HEK293 (cell line): ENCODE data around the gene SUPT5H.

Experiments
- KLF17 ChIP-seq: fragments of 450-650 bp; formaldehyde crosslinking; IDR thresholded peaks from 2 replicates; pipeline ENCODE4 v1.5.1; 2016; ENCODE audit warnings: missing biosample characterization, missing genetic modification characterization
- SCRT2 ChIP-seq: fragments of 450-650 bp; formaldehyde crosslinking; IDR thresholded peaks from 2 replicates; pipeline ENCODE4 v1.5.1; 2016; ENCODE audit warnings: missing biosample characterization, missing genetic modification characterization
- SETDB1 ChIP-seq: IDR thresholded peaks from one replicate; pipeline ENCODE4 v1.6.1; 2017; ENCODE audit warnings: mild to moderate bottlenecking, low read length, moderate library complexity, mixed read lengths; ENCODE audit not compliant: insufficient read length
- YY2 ChIP-seq: fragments of 450-650 bp; formaldehyde crosslinking; IDR thresholded peaks from 2 replicates; pipeline ENCODE4 v1.5.1; 2016; ENCODE audit warnings: missing biosample characterization, missing genetic modification characterization
- ZBTB49 ChIP-seq: fragments of 450-650 bp; formaldehyde crosslinking; IDR thresholded peaks from 2 replicates; pipeline ENCODE4 v1.5.1; 2016; ENCODE audit warnings: missing biosample characterization, missing genetic modification characterization, low read depth
- ZBTB7A ChIP-seq: fragments of 450-650 bp; formaldehyde crosslinking; IDR thresholded peaks from 2 replicates; pipeline ENCODE4 v1.5.1; 2016; ENCODE audit warnings: low read depth, missing biosample characterization, missing genetic modification characterization
- ZFP69B ChIP-seq: fragments of 450-650 bp; formaldehyde crosslinking; IDR thresholded peaks from 2 replicates; pipeline ENCODE4 v1.5.1; 2016; ENCODE audit warnings: missing biosample characterization, missing genetic modification characterization
- ZIC2 ChIP-seq: fragments of 450-650 bp; formaldehyde crosslinking; IDR thresholded peaks from 2 replicates; pipeline ENCODE4 v1.5.1; 2016; ENCODE audit warnings: missing biosample characterization, missing genetic modification characterization
- ZNF138 ChIP-seq: fragments of 450-650 bp; formaldehyde crosslinking; IDR thresholded peaks from 2 replicates; pipeline ENCODE4 v1.5.1; 2016; ENCODE audit warnings: missing biosample characterization, missing genetic modification characterization, borderline replicate concordance
- ZNF155 ChIP-seq: fragments of 450-650 bp; formaldehyde crosslinking; IDR thresholded peaks from 2 replicates; pipeline ENCODE4 v1.5.1; 2016; ENCODE audit warnings: missing biosample characterization, missing genetic modification characterization
- ZNF157 ChIP-seq: fragments of 450-650 bp; formaldehyde crosslinking; IDR thresholded peaks from 2 replicates; pipeline ENCODE4 v1.5.1; 2016; ENCODE audit warnings: missing biosample characterization, missing genetic modification characterization
- ZNF174 ChIP-seq: fragments of 450-650 bp; formaldehyde crosslinking; IDR thresholded peaks from 2 replicates; pipeline ENCODE4 v1.5.0; 2017; ENCODE audit warnings: missing biosample characterization, mild to moderate bottlenecking, missing genetic modification characterization
- ZNF2 ChIP-seq: fragments of 450-650 bp; formaldehyde crosslinking; IDR thresholded peaks from 2 replicates; pipeline ENCODE4 v1.5.1; 2016; ENCODE audit warnings: missing biosample characterization, missing genetic modification characterization
- ZNF394 ChIP-seq: fragments of 450-650 bp; formaldehyde crosslinking; IDR thresholded peaks from 2 replicates; pipeline ENCODE4 v1.5.1; 2016; ENCODE audit warnings: missing biosample characterization, missing genetic modification characterization, mild to moderate bottlenecking, moderate library complexity, borderline replicate concordance
- ZNF514 ChIP-seq: fragments of 450-650 bp; formaldehyde crosslinking; IDR thresholded peaks from 2 replicates; pipeline ENCODE4 v1.5.1; 2016; ENCODE audit warnings: missing biosample characterization, missing genetic modification characterization
- ZNF544 ChIP-seq: fragments of 450-650 bp; formaldehyde crosslinking; IDR thresholded peaks from 2 replicates; pipeline ENCODE4 v1.5.0; 2017; ENCODE audit warnings: missing biosample characterization, missing genetic modification characterization
- ZNF555 ChIP-seq: fragments of 450-650 bp; formaldehyde crosslinking; conservative IDR thresholded peaks from 2 replicates; pipeline ENCODE4 v1.5.1; 2017; ENCODE audit warnings: missing biosample characterization, mild to moderate bottlenecking, missing genetic modification characterization, inconsistent platforms
- ZNF561 ChIP-seq: fragments of 450-650 bp; IDR thresholded peaks from 2 replicates; pipeline ENCODE4 v1.5.1; 2018; ENCODE audit warnings: missing biosample characterization, missing genetic modification characterization, borderline replicate concordance
- ZNF658 ChIP-seq: fragments of 450-650 bp; formaldehyde crosslinking; IDR thresholded peaks from 2 replicates; pipeline ENCODE4; 2016; ENCODE audit warnings: missing biosample characterization, missing genetic modification characterization
- ZNF701 ChIP-seq: fragments of 450-650 bp; formaldehyde crosslinking; IDR thresholded peaks from 2 replicates; pipeline ENCODE4 v1.5.1; 2016; ENCODE audit warnings: missing biosample characterization, missing genetic modification characterization
- ZNF707 ChIP-seq: fragments of 450-650 bp; formaldehyde crosslinking; IDR thresholded peaks from 2 replicates; pipeline ENCODE4 v1.5.1; 2016; ENCODE audit warnings: missing biosample characterization, missing genetic modification characterization
- ZNF776 ChIP-seq: fragments of 450-650 bp; formaldehyde crosslinking; IDR thresholded peaks from 2 replicates; pipeline ENCODE4 v1.5.0; 2017; ENCODE audit warnings: missing biosample characterization, missing genetic modification characterization, borderline replicate concordance
- ZNF837 ChIP-seq: fragments of 450-650 bp; formaldehyde crosslinking; IDR thresholded peaks from 2 replicates; pipeline ENCODE4 v1.5.1; 2016; ENCODE audit warnings: missing biosample characterization, missing genetic modification characterization
- TF ChIP-seq, protein P1 (sequence below): fragments of 450-650 bp; formaldehyde crosslinking; IDR thresholded peaks from 2 replicates; pipeline ENCODE4 v1.5.0; 2017; ENCODE audit warnings: missing biosample characterization, missing genetic modification characterization, borderline replicate concordance
- TF ChIP-seq, protein P2 (sequence below): fragments of 450-650 bp; formaldehyde crosslinking; IDR thresholded peaks from 2 replicates; pipeline ENCODE4 v1.5.1; 2017; ENCODE audit warnings: missing biosample characterization, missing genetic modification characterization
- TF ChIP-seq, protein P3 (sequence below): fragments of 450-650 bp; formaldehyde crosslinking; IDR thresholded peaks from 2 replicates; pipeline ENCODE4 v1.5.1; 2016; ENCODE audit warnings: missing biosample characterization, missing genetic modification characterization
- TF ChIP-seq, protein P4 (sequence below): sonication (generic); formaldehyde crosslinking; IDR thresholded peaks from 2 replicates; pipeline ENCODE4 v1.8.1; 2022; ENCODE audit warnings: mild to moderate bottlenecking, moderate library complexity, missing genetic modification reagents
- TF ChIP-seq, protein P5 (sequence below): fragments of 450-650 bp; formaldehyde crosslinking; IDR thresholded peaks from 2 replicates; pipeline ENCODE4 v1.5.1; 2017; ENCODE audit warnings: missing biosample characterization, mild to moderate bottlenecking, missing genetic modification characterization, moderate library complexity

SUPT5H gene

DNA sequence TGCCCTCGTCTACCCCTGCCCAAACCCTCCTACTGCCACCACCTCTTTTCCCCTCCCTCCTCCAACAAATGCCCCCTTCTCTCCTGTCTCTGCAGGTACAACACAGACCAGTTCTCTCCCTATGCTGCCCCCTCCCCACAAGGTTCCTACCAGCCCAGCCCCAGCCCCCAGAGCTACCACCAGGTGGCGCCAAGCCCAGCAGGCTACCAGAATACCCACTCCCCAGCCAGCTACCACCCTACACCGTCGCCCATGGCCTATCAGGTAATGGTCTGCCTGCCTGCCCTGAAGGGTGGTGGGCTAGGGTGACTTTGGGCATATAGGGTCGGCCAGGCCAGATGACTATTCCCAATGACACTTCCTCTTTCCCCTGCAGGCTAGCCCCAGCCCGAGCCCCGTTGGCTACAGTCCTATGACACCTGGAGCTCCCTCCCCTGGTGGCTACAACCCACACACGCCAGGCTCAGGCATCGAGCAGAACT is 28.8 kb downstream of the SUPT5H start (continued):
- no peak for TF ChIP-seq ZNF174
- TF ChIP-seq ZBTB49 (tag by site-specific recombination), result no peak
- no peak for TF ChIP-seq ZNF544 (tag by site-specific recombination)
- TF ChIP-seq, protein P1, sequence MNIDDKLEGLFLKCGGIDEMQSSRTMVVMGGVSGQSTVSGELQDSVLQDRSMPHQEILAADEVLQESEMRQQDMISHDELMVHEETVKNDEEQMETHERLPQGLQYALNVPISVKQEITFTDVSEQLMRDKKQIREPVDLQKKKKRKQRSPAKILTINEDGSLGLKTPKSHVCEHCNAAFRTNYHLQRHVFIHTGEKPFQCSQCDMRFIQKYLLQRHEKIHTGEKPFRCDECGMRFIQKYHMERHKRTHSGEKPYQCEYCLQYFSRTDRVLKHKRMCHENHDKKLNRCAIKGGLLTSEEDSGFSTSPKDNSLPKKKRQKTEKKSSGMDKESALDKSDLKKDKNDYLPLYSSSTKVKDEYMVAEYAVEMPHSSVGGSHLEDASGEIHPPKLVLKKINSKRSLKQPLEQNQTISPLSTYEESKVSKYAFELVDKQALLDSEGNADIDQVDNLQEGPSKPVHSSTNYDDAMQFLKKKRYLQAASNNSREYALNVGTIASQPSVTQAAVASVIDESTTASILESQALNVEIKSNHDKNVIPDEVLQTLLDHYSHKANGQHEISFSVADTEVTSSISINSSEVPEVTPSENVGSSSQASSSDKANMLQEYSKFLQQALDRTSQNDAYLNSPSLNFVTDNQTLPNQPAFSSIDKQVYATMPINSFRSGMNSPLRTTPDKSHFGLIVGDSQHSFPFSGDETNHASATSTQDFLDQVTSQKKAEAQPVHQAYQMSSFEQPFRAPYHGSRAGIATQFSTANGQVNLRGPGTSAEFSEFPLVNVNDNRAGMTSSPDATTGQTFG (tag by site-specific recombination), result peak; percentile 56; the same call in 1 of the 2 replicates
- TF ChIP-seq SETDB1, result no peak
- TF ChIP-seq, protein P2, sequence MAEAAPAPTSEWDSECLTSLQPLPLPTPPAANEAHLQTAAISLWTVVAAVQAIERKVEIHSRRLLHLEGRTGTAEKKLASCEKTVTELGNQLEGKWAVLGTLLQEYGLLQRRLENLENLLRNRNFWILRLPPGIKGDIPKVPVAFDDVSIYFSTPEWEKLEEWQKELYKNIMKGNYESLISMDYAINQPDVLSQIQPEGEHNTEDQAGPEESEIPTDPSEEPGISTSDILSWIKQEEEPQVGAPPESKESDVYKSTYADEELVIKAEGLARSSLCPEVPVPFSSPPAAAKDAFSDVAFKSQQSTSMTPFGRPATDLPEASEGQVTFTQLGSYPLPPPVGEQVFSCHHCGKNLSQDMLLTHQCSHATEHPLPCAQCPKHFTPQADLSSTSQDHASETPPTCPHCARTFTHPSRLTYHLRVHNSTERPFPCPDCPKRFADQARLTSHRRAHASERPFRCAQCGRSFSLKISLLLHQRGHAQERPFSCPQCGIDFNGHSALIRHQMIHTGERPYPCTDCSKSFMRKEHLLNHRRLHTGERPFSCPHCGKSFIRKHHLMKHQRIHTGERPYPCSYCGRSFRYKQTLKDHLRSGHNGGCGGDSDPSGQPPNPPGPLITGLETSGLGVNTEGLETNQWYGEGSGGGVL (tag by site-specific recombination), result 0 out of 2 replicates have a peak, but pooled peaks have one; percentile 32
- TF ChIP-seq YY2 (tag by site-specific recombination), result no peak; the same call in 1 of the 2 replicates
- peak; percentile 80 for TF ChIP-seq ZNF2 (tag by site-specific recombination)
- TF ChIP-seq, protein P3, sequence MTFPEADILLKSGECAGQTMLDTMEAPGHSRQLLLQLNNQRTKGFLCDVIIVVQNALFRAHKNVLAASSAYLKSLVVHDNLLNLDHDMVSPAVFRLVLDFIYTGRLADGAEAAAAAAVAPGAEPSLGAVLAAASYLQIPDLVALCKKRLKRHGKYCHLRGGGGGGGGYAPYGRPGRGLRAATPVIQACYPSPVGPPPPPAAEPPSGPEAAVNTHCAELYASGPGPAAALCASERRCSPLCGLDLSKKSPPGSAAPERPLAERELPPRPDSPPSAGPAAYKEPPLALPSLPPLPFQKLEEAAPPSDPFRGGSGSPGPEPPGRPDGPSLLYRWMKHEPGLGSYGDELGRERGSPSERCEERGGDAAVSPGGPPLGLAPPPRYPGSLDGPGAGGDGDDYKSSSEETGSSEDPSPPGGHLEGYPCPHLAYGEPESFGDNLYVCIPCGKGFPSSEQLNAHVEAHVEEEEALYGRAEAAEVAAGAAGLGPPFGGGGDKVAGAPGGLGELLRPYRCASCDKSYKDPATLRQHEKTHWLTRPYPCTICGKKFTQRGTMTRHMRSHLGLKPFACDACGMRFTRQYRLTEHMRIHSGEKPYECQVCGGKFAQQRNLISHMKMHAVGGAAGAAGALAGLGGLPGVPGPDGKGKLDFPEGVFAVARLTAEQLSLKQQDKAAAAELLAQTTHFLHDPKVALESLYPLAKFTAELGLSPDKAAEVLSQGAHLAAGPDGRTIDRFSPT (tag by site-specific recombination), result peak; percentile 84; the same call in 1 of the 2 replicates
- TF ChIP-seq ZNF394 (tag by site-specific recombination), result no peak
- TF ChIP-seq KLF17 (tag by site-specific recombination), result peak; percentile 72; the same call in 1 of the 2 replicates
- TF ChIP-seq ZNF837 (tag by site-specific recombination), result no peak
- no peak for TF ChIP-seq ZNF514
- peak; percentile 46 for TF ChIP-seq ZIC2 (tag by site-specific recombination)
- TF ChIP-seq ZNF155 (tag by site-specific recombination), result no peak
- TF ChIP-seq SCRT2 (tag by site-specific recombination), result no peak
- TF ChIP-seq, protein P4, sequence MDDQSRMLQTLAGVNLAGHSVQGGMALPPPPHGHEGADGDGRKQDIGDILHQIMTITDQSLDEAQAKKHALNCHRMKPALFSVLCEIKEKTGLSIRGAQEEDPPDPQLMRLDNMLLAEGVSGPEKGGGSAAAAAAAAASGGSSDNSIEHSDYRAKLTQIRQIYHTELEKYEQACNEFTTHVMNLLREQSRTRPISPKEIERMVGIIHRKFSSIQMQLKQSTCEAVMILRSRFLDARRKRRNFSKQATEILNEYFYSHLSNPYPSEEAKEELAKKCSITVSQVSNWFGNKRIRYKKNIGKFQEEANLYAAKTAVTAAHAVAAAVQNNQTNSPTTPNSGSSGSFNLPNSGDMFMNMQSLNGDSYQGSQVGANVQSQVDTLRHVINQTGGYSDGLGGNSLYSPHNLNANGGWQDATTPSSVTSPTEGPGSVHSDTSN (CRISPR knock-in tag), result no peak
- no peak for TF ChIP-seq ZNF555 (tag by site-specific recombination)
- no peak for TF ChIP-seq ZNF658 (tag by site-specific recombination)
- no peak for TF ChIP-seq ZNF701
- TF ChIP-seq ZBTB7A, result peak; percentile 56; the same call in 1 of the 2 replicates
- TF ChIP-seq ZNF138 (tag by site-specific recombination), result 0 out of 2 replicates have a peak, but pooled peaks have one; percentile 25
- no peak for TF ChIP-seq ZNF707 (tag by site-specific recombination)
- no peak for TF ChIP-seq ZNF776
- TF ChIP-seq ZNF157 (tag by site-specific recombination), result no peak
- TF ChIP-seq, protein P5, sequence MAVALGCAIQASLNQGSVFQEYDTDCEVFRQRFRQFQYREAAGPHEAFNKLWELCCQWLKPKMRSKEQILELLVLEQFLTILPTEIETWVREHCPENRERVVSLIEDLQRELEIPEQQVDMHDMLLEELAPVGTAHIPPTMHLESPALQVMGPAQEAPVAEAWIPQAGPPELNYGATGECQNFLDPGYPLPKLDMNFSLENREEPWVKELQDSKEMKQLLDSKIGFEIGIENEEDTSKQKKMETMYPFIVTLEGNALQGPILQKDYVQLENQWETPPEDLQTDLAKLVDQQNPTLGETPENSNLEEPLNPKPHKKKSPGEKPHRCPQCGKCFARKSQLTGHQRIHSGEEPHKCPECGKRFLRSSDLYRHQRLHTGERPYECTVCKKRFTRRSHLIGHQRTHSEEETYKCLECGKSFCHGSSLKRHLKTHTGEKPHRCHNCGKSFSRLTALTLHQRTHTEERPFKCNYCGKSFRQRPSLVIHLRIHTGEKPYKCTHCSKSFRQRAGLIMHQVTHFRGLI (tag by site-specific recombination), result no peak
- peak; percentile 44; the same call in 1 of the 2 replicates for TF ChIP-seq ZFP69B (tag by site-specific recombination)
- TF ChIP-seq ZNF561, result no peak
